ENCODE data around the gene NEK5. TPM values are rescaled to one million over a fixed set of nuclear protein-coding genes. Genes with fewer than 3 reads are reported as not detected.

Gene NEK5
- total RNA-seq, 6 experiments from 2014 or later: 0.06 TPM; not detected in 5

- Histone ChIP-seq H3K4me1 (peaks cover 0 to 15% (median 0%) of the 10 kb centered on the region in 4 donors), H3K27ac (no peak overlapping the region), H3K36me3 (no peaks in the 10 kb centered on the region), H3K4me3 (no peak overlapping the region), H3K27me3 (no peaks in the 10 kb centered on the region), H3K9me3 (no peaks in the 10 kb centered on the region)
- TF ChIP-seq CTCF (IDR thresholded peaks at IDR 0.05): no peak
- TF ChIP-seq POLR2A (IDR thresholded peaks at IDR 0.05): no peak
- peak; percentile 22 to 70 (median 60) for ATAC-seq
- intact Hi-C loops (cut with DNase I): no loop called here
- 56% methylated on average over 3 of the region's 3 CpGs for WGBS (ENCODE audit: insufficient coverage, low coverage, low lambda C conversion rate, missing lambda C conversion rate)
- DNase-seq: no peak
These were observed 139.8 kb downstream of the NEK5 start for GRCh38 chr13:51988988-51989618.

Other genes with a start within 250 kb of the NEK5 start
- 10 to 100 TPM; 17.1 to 27.6 (median 21.6) TPM for gene ATP7B, start 117.6 kb downstream of the NEK5 start, total RNA-seq
- 10 to 100 TPM in 5 of 6 experiments, 1 to 10 TPM in 1; 8.8 to 23.0 (median 15.4) TPM for gene ALG11, start 116.7 kb downstream of the NEK5 start, total RNA-seq
- 10 to 100 TPM in 5 of 6 experiments, 1 to 10 TPM in 1; 8.1 to 10.9 (median 10.4) TPM for gene UTP14C, start 104.4 kb downstream of the NEK5 start, total RNA-seq
- 1 to 10 TPM; 4.5 to 7.1 (median 6.2) TPM for gene NEK3, start 30.5 kb upstream of the NEK5 start, total RNA-seq